Stimulated activated CD4-positive, alpha-beta T cell treated with anti-CD3 and anti-CD28 coated beads, TNF-alpha, amount 100 ng/mL, for 1 hour (primary cell): Measurements from ENCODE around the gene GPR141.
"Not testable (repeated sequence)": the region's sequence is repeated elsewhere in the genome, so short reads cannot be mapped to it uniquely, and the experiment has no call there.

Source experiments
- DNase-seq, 3 donors: peaks; one replicate each; pipeline ENCODE4 v3.0.0-alpha.2; 2020; ENCODE audit warnings: low read depth in 3 of 3, low spot score in 1 of 3

Gene GPR141

DNA sequence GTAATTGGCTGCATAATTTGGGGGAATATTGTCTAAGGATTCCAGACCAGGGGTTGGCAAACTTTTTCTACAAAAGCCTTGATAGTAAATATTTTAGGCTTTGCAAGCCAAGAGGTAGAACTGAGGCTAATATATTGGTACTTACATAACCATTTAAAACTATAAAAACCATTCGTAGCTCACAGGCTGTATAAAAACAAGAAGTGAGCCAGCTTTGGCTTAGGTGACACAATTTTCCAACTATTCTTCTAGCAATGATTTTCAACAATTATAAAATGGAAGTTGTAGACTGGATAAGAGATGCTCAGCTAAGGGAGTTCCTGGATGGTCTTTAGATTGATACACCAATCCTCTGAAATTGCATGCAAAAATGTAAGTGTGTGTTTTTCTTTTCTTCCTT, 1.4 kb downstream of the GPR141 start:
- DNase-seq, result no peak

- DNase-seq, result no peak
Observed at GRCh38 chr7:37686556-37687345, 3.2 kb downstream of the GPR141 start.

DNA sequence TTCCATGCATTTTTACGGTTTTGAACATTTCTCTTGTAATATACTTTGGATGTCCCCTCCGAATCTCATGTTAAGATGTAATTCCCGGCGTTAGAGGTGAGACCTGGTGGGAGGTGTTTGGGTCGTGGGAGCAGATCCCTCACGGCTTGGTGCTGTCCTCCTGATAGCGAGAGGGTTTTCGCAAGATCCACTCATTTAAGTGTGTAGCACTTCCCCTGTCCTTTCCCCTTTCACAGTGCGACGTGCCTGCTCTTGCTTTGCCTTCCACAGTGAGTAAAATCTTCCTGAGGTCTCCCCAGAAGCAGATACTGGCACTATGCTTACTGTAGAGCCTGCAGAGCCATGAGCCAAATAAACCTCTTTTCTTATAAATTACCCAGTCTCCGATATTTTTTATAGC, 6.6 kb downstream of the GPR141 start:
- no peak for DNase-seq

GRCh38 chr7:37694208-37695094, 10.9 kb downstream of the GPR141 start:
- DNase-seq, result no peak

- DNase-seq, result no peak
Observed at GRCh38 chr7:37698276-37698675, 14.7 kb downstream of the GPR141 start.

GRCh38 chr7:37698782-37699181, 15.2 kb downstream of the GPR141 start:
- no peak for DNase-seq

DNA sequence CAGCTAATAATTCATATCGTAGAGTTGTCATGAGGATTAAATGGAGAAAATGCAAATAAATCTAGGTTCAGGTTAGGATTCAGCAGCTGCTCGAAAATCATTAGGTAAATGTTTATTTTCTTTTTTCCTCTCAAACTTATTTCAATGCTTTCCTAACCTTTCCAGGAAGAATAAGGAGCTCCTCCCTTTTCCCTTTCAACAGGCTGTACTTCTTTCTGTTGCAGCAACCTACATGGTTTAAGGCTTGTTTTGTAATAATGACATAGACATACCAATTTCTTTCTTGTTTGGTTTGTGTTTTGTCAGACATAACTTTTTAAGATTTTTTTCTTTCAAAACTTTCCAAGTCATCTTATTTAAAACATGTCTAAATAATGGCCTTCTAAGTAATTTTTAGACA, 18.2 kb downstream of the GPR141 start:
- DNase-seq, result no peak

DNA sequence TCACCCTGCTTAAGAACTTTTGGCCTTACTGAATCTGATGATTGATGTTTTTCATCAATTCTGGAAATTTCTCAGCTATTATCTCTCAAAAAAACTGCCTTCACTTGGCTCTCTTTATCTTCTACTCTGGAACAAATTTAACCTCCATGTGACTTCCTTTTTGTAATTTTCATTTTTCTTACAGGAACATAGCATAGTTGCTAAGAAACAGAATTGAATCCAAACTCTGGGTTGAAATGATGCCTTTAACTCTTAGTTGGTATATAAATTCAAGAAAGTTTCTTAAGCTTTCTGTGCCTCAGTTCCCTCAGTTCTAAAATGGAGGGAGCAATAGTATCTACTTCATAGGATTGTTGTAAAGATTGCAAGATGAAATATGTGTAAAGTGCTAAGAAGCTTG, 19.8 kb downstream of the GPR141 start:
- DNase-seq, result no peak

DNA sequence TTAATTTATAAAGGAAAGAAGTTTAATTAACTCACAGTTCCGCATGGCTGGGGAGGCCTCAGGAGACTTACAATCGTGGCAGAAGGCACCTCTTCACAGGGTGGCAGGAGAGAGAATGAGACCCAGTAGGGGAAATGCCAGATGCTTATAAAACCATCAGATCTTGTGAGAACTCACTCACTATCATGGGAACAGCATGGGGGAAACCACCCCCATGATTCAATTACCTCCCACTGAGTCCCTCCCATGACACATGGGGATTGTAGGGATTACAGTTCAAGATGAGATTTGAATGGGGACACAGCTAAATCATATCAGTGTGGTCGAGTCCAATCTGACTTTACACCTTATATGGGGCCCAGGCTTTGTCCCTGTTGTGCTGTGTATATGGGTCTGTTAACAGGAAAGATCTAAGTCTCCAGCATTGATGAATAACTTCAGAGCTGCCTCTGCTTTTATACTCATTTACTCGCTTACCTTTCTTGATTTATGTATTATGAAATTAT, 20.8 kb downstream of the GPR141 start:
- not testable (repeated sequence) for DNase-seq

DNA sequence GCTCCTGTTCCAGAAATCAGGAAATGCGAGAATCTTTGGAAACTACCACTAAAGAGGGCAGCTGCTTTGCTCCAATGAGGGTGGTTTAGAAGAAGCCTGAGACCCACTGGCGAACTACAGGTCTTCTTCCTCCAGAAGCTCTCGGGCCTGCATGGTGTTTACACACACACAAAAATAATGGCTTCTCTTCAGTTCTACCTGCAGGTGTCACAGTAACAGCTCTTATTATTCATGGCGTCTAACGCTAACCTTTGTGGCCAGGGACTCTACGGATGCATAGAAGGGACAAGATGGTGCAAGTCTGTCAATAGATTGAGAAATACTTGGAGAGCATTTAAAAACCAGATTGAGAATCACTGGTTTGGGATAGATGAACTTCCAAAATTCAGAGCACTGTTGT, 22.4 kb downstream of the GPR141 start:
- DNase-seq, result no peak

DNA sequence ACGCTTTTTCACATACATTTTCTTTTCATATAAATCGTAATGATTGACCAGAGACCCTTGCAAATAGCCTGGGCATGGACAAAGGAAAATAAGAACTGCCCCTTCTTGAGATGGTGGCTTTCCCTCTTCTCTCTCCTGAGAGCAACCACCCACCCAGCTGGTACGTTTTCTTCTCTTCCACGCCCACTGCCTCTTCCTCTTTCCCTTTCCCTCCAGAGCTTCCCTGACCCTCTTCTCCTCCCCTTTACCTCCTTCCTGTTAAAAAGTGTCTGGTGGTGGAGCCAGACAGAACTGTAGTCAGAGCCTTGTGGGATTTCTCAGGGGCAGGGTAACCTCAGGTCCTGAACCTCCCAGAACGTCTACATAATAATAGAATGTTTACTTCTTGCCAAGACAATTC, 23.2 kb downstream of the GPR141 start:
- DNase-seq, result no peak

GRCh38 chr7:37707754-37708485, 24.4 kb downstream of the GPR141 start:
- DNase-seq, result no peak

DNA sequence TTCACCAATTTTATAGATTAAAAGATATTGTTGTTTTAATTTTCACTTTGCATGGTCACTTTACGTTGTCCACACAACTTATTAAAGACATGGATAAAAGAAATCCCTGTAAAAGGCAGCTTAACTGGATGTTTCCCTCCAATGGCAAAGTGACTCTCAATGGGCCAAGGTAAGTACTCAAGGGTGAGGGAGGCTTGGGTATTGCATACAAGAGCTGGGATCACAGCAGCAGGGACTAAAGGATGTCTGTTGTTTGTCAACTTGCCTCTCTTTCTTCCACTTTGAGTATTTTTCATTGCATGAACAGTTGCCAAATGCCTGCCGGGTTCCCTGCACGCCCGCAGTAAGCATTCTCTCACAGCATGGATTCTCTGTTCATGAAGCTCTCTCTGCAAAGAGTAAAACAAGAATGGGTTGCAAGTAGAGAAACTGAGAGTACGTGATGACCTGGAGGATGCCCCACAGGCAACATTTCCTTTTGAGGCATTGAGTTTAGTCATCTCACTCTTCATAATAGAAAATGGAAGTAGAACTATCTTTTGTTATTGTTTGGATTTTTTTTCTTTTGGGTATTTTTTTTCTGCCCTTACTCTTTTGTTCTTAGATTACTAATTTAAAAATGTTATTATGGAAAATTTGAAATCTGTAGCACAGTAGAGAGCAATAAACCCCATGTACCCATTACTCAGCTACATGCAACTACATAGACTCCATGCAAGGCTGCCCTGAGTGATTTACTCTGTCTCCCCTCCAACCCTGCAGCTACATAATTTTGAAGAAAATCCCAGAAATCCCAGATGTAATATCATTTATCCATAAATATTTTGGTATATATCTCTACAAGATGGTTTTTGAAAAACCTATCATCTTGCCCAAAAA, 26.3 kb downstream of the GPR141 start:
- no peak for DNase-seq

GRCh38 chr7:37713613-37714012, 30.0 kb downstream of the GPR141 start:
- DNase-seq, result no peak

DNA sequence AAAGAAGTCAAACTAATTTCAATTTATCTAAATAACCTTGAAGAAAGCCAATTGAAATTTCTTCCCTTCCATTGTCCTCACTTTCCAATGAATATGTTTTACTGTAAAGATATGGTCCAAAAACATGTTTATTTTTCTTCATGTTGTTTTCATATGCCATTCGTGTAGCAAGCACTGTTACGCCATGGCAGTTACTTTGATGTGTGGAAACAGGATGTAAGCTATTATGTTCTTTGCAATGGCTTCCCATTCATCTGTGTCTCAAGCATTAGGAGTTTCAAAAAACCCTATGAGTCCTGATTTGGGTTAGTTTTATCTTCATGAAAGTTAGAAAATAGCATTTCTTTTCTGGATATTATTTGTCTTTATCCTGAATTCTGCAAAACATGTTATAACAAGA, 31.0 kb downstream of the GPR141 start:
- DNase-seq, result no peak

- DNase-seq, result no peak
Observed at GRCh38 chr7:37718585-37718984, 35.0 kb downstream of the GPR141 start.

GRCh38 chr7:37719077-37719476, 35.5 kb downstream of the GPR141 start:
- no peak for DNase-seq

DNA sequence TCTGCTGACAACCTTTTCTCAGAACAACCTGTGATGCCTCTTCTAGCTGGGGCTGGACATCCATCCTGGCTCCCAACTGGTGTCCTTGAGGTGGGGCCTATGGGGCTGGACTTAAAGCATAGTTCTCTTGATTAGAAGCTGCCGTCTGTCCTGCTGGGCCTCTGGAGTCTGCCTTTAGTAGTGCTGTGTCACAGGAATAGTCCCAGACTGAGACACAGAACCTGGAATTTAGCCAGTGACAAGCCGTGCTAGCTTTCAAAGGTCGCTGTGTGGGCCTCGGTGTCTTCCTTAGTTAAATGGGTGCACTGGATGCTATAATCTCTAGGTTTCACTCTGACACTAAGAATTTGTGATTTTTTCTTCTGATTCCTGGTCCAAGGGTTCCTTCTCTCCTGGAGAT, 41.2 kb downstream of the GPR141 start:
- DNase-seq, result no peak

DNA sequence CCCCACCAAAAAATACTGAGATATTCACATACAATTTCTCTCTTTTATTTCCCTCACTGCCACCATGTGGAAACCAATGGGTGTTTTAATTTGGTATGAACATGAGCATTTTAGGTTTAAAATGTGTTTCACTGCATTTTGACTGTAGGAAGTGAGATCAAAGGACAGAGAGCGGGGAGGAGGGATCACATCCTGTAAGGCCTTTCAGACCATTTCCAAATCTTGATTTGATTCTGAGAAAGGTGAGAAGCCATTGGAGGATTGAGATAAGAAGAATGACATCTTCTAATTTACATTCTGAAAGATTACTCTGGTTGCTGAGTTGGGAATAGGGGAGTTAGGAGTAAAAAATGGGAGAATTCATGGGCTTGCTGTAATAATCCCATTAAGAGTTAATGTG, 42.5 kb downstream of the GPR141 start:
- no peak for DNase-seq

DNA sequence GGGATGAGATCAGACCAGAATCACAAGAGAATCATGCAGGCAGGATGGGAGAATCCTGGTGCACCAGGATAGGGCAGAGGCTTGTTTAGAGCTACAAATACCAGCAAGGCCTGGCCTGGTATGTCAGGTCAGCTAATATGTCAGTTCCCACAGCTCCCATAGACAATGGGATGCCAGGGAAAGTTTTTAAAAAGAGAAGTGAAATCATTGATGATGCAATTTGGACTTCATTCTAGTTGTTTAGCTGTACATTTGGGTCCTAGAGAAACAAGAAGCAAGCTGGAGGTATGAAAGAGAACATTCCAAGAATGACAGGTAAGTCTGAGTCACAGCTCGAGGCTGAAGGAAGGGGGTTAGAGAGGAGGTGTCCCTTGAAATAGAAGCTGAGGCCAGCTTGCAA, 45.2 kb downstream of the GPR141 start:
- no peak for DNase-seq

GRCh38 chr7:37729181-37729580, 45.6 kb downstream of the GPR141 start:
- DNase-seq, result no peak
